GM12892 (cell line): ENCODE results near the gene STK35.
"Not testable (repeated sequence)": the region's sequence is repeated elsewhere in the genome, so short reads cannot be mapped to it uniquely, and the experiment has no call there.

Experiments
- DNase-seq: peaks from one replicate; pipeline ENCODE4 v3.0.0; 2011; ENCODE audit not compliant: insufficient read length
- FAIRE-seq: peaks from 2 replicates; lab custom pipeline; 2011; peaks lifted over from hg19 to GRCh38; lab: Jason Lieb, UNC
- POLR2A ChIP-seq: IDR thresholded peaks from 2 replicates; pipeline ENCODE4 v1.6.1; 2011; ENCODE audit warnings: low read depth, low read length, control low read depth
- POLR2AphosphoS5 ChIP-seq: IDR thresholded peaks from 2 replicates; pipeline ENCODE4 v1.6.1; 2011; ENCODE audit warnings: low read depth, low read length, control low read depth
- TAF1 ChIP-seq: IDR thresholded peaks from 2 replicates; pipeline ENCODE4 v1.6.1; 2011; ENCODE audit warnings: low read depth, mild to moderate bottlenecking, control low read depth, low read length, borderline replicate concordance

Gene STK35

DNA sequence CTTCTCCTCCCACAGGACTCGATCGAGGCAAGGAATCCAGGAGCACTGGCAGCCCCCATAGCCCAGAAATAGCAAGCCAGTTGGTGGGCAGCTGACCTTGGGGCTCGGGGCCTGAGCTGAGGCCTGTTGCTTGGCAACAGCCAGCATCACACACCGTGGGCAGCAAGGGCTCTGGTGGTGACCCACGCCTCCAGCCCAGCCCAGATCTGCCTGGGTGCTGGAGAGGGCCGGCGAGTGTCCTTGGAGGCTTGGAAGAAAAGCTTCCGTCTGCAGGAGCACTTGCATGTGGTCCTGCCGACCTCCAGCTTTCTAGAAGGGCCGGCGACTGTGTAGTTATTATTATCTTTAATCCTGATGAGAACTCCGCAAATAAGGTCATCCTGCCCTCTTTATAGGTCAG, 67.3 kb downstream of the STK35 start:
- FAIRE-seq (no peak), DNase-seq (no peak)
- TF ChIP-seq POLR2A (no peak), POLR2AphosphoS5 (no peak), TAF1 (no peak)

DNA sequence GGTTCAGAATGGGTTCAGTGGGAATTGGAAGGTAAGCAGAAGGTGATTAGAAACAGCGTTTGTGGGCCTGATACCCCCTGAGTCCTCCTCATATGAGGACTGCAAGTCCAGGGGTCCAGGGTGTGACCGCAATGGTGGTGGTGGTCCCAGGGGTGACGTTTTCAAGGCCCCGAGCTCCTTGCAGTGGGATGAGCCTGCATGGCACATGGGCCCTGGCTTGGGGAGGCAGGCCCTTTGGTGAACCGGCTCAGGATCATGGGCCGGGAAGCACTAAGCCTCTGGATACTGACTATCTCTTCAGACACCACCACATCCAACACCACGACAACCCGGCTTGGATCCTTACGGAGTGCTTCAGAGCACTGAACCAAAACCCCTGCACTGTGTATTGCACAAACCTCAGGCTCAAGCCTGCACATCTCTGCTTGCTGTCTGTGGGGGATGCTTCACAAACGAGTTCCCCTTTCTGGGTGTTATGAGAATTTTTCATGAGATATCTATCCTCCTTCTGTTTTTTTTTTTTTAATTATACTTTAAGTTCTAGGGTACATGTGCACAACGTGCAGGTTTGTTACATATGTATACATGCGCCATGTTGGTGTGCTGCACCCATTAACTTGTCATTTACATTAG, 67.9 kb downstream of the STK35 start:
- FAIRE-seq = no peak
- no peak for TF ChIP-seq POLR2A
- TF ChIP-seq TAF1 = no peak
- TF ChIP-seq POLR2AphosphoS5 = no peak
- no peak for DNase-seq

- TF ChIP-seq POLR2AphosphoS5 (no peak), TAF1 (no peak), POLR2A (no peak)
- FAIRE-seq = no peak
- DNase-seq = no peak
These were observed 68.8 kb downstream of the STK35 start for GRCh38 chr20:2170404-2170803.

DNA sequence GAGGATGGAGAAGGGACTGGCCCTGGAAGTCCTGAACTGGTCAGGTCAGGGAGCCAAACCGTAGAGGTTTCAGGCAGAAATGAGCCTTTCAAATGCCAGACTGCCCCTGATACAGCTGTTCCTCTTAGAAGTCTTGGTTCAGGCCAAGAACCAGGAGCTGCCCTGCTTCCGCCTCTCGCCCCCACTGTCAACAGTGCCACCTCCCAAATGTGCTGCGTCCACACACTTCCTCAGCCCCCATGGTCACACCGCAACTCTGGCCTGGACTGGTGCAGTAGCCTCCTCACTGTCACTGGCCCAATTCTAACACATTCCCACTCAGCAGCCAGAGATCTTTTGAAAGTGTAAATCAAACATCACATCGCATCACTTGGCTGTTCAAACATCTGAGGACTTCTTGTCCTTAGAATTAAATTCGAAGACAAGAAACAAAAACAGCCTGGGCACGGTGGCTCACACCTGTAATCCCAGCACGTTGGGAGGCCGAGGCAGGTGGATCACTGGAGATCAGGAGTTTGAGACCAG, 69.7 kb downstream of the STK35 start:
- TF ChIP-seq POLR2AphosphoS5 = no peak
- TF ChIP-seq TAF1 = no peak
- no peak for TF ChIP-seq POLR2A
- FAIRE-seq (no peak), DNase-seq (no peak)

GRCh38 chr20:2171840-2172239, 70.2 kb downstream of the STK35 start:
- DNase-seq, FAIRE-seq: not testable (repeated sequence)

GRCh38 chr20:2172305-2173175, 70.9 kb downstream of the STK35 start:
- TF ChIP-seq POLR2AphosphoS5 (no peak), TAF1 (no peak), POLR2A (no peak)
- peak; percentile 84 for FAIRE-seq
- DNase-seq = peak; percentile 57

DNA sequence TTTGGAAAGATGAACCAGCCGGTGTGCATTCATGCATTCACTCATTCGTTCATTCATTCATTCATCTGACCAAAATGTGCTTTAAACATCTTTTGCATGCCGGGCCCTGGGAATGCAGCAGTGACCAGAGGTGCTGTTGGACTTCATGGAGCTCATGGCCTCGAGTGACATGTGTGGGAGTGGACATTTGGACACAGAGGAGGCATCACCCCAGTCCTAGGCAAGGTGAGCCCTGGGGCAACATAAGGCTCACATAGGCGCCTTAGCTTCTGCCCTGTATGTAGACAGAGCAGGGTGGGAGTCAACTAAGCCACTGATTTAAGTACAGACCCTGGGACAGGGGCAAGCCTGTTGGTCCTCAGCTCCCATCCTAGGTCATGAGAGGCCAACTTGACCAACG, 71.6 kb downstream of the STK35 start:
- DNase-seq = no peak
- FAIRE-seq = no peak
- TF ChIP-seq POLR2A (no peak), POLR2AphosphoS5 (no peak), TAF1 (no peak)

DNA sequence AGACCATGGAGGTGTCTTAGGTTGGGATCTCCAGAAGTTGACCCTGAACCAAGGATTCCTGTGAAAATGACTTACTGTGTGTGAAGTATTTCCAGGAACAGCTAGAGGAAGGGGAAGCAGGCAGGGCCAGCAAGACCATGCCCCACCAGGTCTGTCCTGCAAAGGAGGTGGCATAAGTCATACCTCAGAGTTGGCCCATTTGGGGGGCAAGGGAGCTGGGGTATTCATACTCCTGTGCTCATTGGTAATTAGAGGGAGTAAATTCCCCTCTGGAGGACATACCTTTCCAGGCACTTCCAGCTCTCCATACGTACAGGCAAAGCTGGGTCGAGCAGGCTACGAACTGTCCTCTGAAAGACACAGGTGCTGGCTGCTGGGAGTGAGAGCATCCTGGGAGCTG, 72.4 kb downstream of the STK35 start:
- FAIRE-seq = no peak
- no peak for DNase-seq
- no peak for TF ChIP-seq POLR2AphosphoS5
- TF ChIP-seq TAF1 = no peak
- TF ChIP-seq POLR2A = no peak

DNA sequence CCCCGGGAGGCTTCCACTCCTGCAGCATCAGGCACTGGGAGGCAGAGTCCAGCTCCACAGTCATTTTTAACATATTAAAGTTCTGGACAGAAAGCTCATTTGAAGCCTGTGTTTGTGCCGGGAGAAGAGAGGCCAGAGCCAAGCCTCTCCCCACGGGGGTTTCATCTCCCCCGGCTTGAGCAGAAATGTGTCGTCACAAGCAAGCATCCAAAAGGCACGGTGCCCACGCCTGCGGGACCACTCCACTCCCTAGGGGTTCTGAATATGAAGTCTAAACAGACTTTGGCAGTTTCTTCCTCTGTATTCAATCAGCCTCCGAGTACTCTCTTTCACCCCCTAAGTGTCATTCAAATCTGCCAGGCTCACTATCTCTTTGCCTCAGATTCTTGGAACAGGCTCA, 75.3 kb downstream of the STK35 start:
- FAIRE-seq (no peak), DNase-seq (no peak)
- no peak for TF ChIP-seq POLR2AphosphoS5
- no peak for TF ChIP-seq POLR2A
- TF ChIP-seq TAF1 = no peak

GRCh38 chr20:2178318-2179232, 76.9 kb downstream of the STK35 start:
- DNase-seq (no peak), FAIRE-seq (no peak)
- TF ChIP-seq TAF1 (no peak), POLR2AphosphoS5 (no peak), POLR2A (no peak)

DNA sequence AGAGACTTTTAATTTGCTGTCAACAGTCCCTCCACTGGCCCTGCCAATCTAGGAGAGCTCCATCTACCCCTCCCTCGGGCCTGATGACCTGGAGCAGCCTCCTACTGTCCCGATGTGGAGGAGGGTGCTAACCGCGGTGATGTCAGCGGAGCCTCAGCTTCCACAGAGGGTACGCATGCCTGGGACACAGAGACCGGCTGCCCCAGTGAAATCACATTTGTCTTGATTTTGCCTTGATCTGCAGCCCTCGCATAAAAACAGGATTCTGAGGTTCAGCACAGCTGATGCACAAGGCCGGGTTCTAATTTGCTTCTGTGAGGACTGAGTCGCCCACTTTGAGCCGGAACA, 77.6 kb downstream of the STK35 start:
- TF ChIP-seq POLR2AphosphoS5 (no peak), POLR2A (no peak), TAF1 (no peak)
- FAIRE-seq = no peak
- no peak for DNase-seq
